Astrocyte of the spinal cord (primary cell): ENCODE results near the gene BBS2.

ENCODE experiments used
- DNase-seq: peaks from one replicate; pipeline ENCODE4 v3.0.0; 2011; ENCODE audit warnings: low read depth, low spot score
- H3K4me3 ChIP-seq: 2 replicates; pipeline ENCODE4 v1.5.1; 2011; ENCODE audit warnings: low read depth, mild to moderate bottlenecking, low read length, moderate library complexity
- in situ Hi-C: cut with HindIII; loops from 2 replicates; pipeline ENCODE4 v1.10.0; 2017; ENCODE audit warnings: low sequenced_read_pairs
- TF ChIP-seq, protein P1 (sequence below): IDR thresholded peaks from 2 replicates; pipeline ENCODE4 v1.5.1; 2012; ENCODE audit warnings: low read depth, mild to moderate bottlenecking, low read length, inconsistent platforms

BBS2 gene

DNA sequence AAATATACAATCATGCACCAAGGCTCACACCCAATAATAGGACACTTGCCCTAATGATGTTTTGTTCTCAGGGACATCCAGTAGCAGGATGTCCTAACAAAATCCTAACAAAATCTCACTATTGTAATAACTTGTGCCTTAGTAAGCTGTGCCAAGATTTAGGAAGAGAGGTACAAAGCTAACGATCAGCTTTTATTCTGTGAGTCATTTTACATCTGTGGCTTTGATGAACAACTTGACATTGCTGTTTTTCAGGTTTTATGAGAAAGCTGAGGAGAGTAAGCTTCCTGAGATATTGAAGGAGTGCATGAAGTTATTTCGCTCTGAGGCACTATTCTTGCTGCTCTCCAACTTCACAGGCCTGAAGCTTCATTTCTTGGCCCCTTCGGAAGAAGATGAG, 49.6 kb downstream of the BBS2 start:
- DNase-seq, result no peak

DNA sequence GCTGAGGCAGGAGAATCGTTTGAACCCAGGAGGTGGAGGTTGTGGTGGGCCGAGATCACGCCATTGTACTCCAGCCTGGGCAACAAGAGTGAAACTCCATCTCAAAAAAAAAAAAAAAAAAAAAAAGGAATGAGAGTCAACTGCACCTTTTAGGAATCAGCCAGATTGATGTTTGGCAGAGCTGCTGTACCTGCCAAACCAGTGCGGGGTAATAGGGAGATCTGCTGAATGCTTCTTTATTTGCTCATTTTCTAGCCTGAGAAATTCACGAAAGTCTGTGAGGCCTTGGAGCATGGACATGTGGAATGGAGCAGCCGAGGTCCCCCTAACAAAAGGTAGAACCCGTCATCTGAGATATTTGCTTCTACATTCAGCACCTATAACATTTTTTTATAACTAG, 50.1 kb downstream of the BBS2 start:
- no peak overlapping the region for H3K4me3 ChIP-seq
- DNase-seq, result no peak
- TF ChIP-seq, protein P1, sequence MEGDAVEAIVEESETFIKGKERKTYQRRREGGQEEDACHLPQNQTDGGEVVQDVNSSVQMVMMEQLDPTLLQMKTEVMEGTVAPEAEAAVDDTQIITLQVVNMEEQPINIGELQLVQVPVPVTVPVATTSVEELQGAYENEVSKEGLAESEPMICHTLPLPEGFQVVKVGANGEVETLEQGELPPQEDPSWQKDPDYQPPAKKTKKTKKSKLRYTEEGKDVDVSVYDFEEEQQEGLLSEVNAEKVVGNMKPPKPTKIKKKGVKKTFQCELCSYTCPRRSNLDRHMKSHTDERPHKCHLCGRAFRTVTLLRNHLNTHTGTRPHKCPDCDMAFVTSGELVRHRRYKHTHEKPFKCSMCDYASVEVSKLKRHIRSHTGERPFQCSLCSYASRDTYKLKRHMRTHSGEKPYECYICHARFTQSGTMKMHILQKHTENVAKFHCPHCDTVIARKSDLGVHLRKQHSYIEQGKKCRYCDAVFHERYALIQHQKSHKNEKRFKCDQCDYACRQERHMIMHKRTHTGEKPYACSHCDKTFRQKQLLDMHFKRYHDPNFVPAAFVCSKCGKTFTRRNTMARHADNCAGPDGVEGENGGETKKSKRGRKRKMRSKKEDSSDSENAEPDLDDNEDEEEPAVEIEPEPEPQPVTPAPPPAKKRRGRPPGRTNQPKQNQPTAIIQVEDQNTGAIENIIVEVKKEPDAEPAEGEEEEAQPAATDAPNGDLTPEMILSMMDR, result no peak
- in situ Hi-C loops, result no loop called here

More for the DNA sequence above, 49.6 kb downstream of the BBS2 start:
- no peak overlapping the region for H3K4me3 ChIP-seq
- TF ChIP-seq, protein P1, result no peak
- in situ Hi-C loops, result no loop called here

DNA sequence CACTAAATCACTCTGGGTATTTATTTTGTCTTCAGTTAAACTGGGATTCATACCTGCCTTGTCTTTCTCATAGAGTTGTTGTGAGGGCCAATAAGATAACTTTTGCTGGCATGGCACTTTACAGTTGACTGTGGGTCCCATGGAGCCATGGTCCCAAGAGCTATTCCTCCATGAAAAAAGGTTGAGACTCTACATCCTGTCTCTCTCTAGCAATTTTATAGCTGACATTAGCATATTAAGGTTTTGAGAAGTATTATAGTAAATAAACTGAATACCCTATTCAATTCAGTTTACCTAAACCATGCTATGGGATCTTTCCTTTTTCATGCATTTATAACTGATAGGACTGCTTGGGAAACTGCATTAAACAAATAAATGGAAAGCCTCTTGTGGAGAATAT, 51.0 kb downstream of the BBS2 start:
- TF ChIP-seq, protein P1, result no peak
- in situ Hi-C loops, result no loop called here
- no peak overlapping the region for H3K4me3 ChIP-seq
- no peak for DNase-seq

DNA sequence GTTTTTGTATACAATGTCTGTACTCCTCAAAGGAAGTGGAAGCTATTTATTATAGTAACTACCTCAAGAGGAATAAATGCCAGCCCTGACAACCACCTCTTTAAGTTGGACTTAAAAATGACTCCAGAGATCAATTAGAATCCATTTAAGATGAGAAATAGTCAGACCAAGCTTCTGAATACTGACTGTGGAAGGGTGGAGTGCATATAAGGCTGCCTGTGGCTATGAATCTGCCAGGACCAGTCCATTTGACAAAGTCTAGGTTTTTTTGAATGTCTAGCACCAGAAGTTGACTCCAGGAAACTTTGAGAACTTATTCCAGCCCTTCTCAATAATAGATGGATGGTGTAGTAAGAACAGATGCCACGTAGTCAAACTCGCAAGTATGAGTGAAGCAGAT, 53.5 kb downstream of the BBS2 start:
- no peak overlapping the region for H3K4me3 ChIP-seq
- DNase-seq, result no peak
- in situ Hi-C loops, result no loop called here
- TF ChIP-seq, protein P1, result no peak

DNA sequence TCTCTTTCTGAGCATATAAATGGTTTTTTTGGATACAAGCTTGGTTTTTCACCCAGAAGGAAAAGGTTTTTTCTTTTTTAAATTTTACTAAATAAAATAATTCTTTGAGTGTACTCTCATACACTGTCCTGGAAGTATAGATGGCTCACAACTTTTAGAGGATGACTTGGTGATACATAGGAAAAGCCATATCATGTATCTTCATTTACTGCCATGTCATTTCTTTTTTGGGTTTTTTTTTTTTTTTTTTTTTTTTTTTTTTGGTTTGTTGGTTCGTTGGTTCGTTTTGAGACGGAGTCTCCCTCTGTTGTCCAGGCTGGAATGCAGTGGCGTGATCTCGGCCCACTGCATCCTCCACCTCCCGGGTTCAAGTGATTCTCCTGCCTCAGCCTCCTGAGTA, 56.7 kb downstream of the BBS2 start:
- TF ChIP-seq, protein P1, result no peak
- DNase-seq, result no peak
- H3K4me3 ChIP-seq, result no peak overlapping the region
- in situ Hi-C loops, result no loop called here

DNA sequence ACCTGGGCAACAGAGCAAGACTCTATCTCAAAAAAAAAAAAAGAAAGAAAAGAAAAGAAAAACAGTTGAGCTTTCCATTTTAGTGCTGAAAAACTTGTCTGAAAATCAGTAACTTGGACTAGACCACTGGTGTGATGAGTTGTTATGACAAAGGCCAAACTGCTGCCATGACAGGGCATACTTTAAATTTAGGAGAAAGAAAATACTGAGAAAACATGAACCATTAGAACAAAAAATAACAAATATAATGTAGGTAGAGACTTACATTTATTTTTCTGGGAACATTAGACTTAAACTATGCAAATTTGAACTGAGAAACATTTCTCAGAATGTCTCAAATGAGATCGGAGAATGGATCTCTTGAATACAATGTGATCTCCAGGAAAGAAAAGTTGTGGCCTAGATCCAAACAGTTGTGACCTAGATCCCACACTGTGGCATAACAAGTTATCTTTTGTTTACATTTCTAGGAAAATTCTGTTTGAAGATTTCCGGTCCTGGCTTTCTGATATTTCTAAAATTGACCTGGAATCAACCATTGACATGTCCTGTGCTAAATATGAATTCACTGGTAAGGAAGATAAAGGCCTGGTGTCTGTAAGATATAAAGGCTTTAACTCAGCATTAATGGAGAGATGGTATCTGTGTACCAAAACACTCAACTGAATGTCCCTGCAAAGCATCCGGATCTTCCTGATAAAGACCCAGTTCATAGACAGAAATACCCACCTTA, 57.6 kb downstream of the BBS2 start:
- no peak for DNase-seq
- TF ChIP-seq, protein P1, result no peak
- no peak overlapping the region for H3K4me3 ChIP-seq
- in situ Hi-C loops, result no loop called here
